ENCODE measurements around the gene PLCB1. TPM values are rescaled to one million over a fixed set of nuclear protein-coding genes. Genes with fewer than 3 reads are reported as not detected.

The PLCB1 gene
- total RNA-seq, 1 donor from 2014 or later = 37.4 TPM

- Mint-ChIP-seq H3K9me3 (ENCODE audit: unreplicated experiment) (peaks cover 3% of the 10 kb centered on the region), H3K36me3 (ENCODE audit: unreplicated experiment) (peaks cover 18% of the 10 kb centered on the region), H3K27me3 (ENCODE audit: unreplicated experiment) (no peaks in the 10 kb centered on the region), H3K4me1 (ENCODE audit: low read depth, unreplicated experiment) (peaks cover 10% of the 10 kb centered on the region), H3K27ac (ENCODE audit: unreplicated experiment) (no peak overlapping the region), H3K4me3 (ENCODE audit: unreplicated experiment) (no peak overlapping the region)
- no peak for DNase-seq
- no peak for TF ChIP-seq CTCF (IDR thresholded peaks at IDR 0.05; ENCODE audit: partially characterized antibody, unreplicated experiment)
Observed at GRCh38 chr20:8918145-8918544, 786.1 kb downstream of the PLCB1 start.

- H3K4me1 Mint-ChIP-seq (ENCODE audit: low read depth, unreplicated experiment) = no peaks in the 10 kb centered on the region
- no peak for DNase-seq
- no peak overlapping the region for H3K4me3 Mint-ChIP-seq (ENCODE audit: unreplicated experiment)
- no peak for TF ChIP-seq CTCF (IDR thresholded peaks at IDR 0.05; ENCODE audit: partially characterized antibody, unreplicated experiment)
- no peaks in the 10 kb centered on the region for H3K9me3 Mint-ChIP-seq (ENCODE audit: unreplicated experiment)
- H3K27me3 Mint-ChIP-seq (ENCODE audit: unreplicated experiment) = no peaks in the 10 kb centered on the region
- H3K27ac Mint-ChIP-seq (ENCODE audit: unreplicated experiment) = no peak overlapping the region
- H3K36me3 Mint-ChIP-seq (ENCODE audit: unreplicated experiment) = peaks cover 4% of the 10 kb centered on the region
Observed at GRCh38 chr20:8924539-8924938, 792.5 kb downstream of the PLCB1 start.

- H3K27me3 Mint-ChIP-seq (ENCODE audit: unreplicated experiment) = peaks cover 3% of the 10 kb centered on the region
- H3K4me1 Mint-ChIP-seq (ENCODE audit: low read depth, unreplicated experiment) = peaks cover 4% of the 10 kb centered on the region
- H3K36me3 Mint-ChIP-seq (ENCODE audit: unreplicated experiment) = no peaks in the 10 kb centered on the region
- H3K27ac Mint-ChIP-seq (ENCODE audit: unreplicated experiment) = no peak overlapping the region
- TF ChIP-seq CTCF (IDR thresholded peaks at IDR 0.05; ENCODE audit: partially characterized antibody, unreplicated experiment) = no peak
- no peak overlapping the region for H3K4me3 Mint-ChIP-seq (ENCODE audit: unreplicated experiment)
- H3K9me3 Mint-ChIP-seq (ENCODE audit: unreplicated experiment) = no peaks in the 10 kb centered on the region
- DNase-seq = no peak
Observed at GRCh38 chr20:8930726-8931125, 798.7 kb downstream of the PLCB1 start.

- peaks cover 8% of the 10 kb centered on the region for H3K36me3 Mint-ChIP-seq (ENCODE audit: unreplicated experiment)
- H3K9me3 Mint-ChIP-seq (ENCODE audit: unreplicated experiment) = no peaks in the 10 kb centered on the region
- no peak for DNase-seq
- no peak overlapping the region for H3K27ac Mint-ChIP-seq (ENCODE audit: unreplicated experiment)
- H3K27me3 Mint-ChIP-seq (ENCODE audit: unreplicated experiment) = peaks cover 3% of the 10 kb centered on the region
- TF ChIP-seq CTCF (IDR thresholded peaks at IDR 0.05; ENCODE audit: partially characterized antibody, unreplicated experiment) = no peak
- peaks cover 4% of the 10 kb centered on the region for H3K4me1 Mint-ChIP-seq (ENCODE audit: low read depth, unreplicated experiment)
- H3K4me3 Mint-ChIP-seq (ENCODE audit: unreplicated experiment) = no peak overlapping the region
Observed at GRCh38 chr20:8932192-8933165, 800.4 kb downstream of the PLCB1 start.

GRCh38 chr20:8933381-8933807, 801.3 kb downstream of the PLCB1 start:
- no peak for TF ChIP-seq CTCF (IDR thresholded peaks at IDR 0.05; ENCODE audit: partially characterized antibody, unreplicated experiment)
- H3K36me3 Mint-ChIP-seq (ENCODE audit: unreplicated experiment) = peaks cover 8% of the 10 kb centered on the region
- H3K27ac Mint-ChIP-seq (ENCODE audit: unreplicated experiment) = no peak overlapping the region
- no peak for DNase-seq
- H3K9me3 Mint-ChIP-seq (ENCODE audit: unreplicated experiment) = no peaks in the 10 kb centered on the region
- H3K4me3 Mint-ChIP-seq (ENCODE audit: unreplicated experiment) = no peak overlapping the region
- peaks cover 3% of the 10 kb centered on the region for H3K27me3 Mint-ChIP-seq (ENCODE audit: unreplicated experiment)
- peaks cover 4% of the 10 kb centered on the region for H3K4me1 Mint-ChIP-seq (ENCODE audit: low read depth, unreplicated experiment)
